C4-2B (cell line): ENCODE results near the gene SPRTN.

Source experiments
- CTCF ChIP-seq: fragments of 450-650 bp; conservative IDR thresholded peaks from 2 replicates; pipeline ENCODE4 v1.5.1; 2017; ENCODE audit warnings: mild to moderate bottlenecking
- ZFX ChIP-seq: fragments of 450-650 bp; IDR thresholded peaks from 2 replicates; pipeline ENCODE4 v1.6.1; 2017

- no peak for TF ChIP-seq CTCF
- TF ChIP-seq ZFX, result no peak
Measured at GRCh38 chr1:231372501-231372900, 34.4 kb downstream of the SPRTN start.
